ENCODE data around the gene FAM89A. TPM values are rescaled to one million over a fixed set of nuclear protein-coding genes. Genes with fewer than 3 reads are reported as not detected.
"Not testable (repeated sequence)": the region's sequence is repeated elsewhere in the genome, so short reads cannot be mapped to it uniquely, and the experiment has no call there.

The FAM89A gene
- total RNA-seq, 4 donors from 2014 or later: 8.0 to 27.0 (median 17.1) TPM

GRCh38 chr1:231026576-231026975 is 13.5 kb downstream of the FAM89A start:
- Histone ChIP-seq H3K27me3 (no peaks in the 10 kb centered on the region), H3K27ac (no peak overlapping the region), H3K4me3 (replicated peaks in 1 of 3) (no peak overlapping the region), H3K4me1 (no peaks in the 10 kb centered on the region), H3K9me3 (no peaks in the 10 kb centered on the region), H3K36me3 (no peaks in the 10 kb centered on the region)
- 82 to 83% methylated on average over 6 of the region's 6 CpGs for WGBS, 2 donors
- TF ChIP-seq POLR2A (IDR thresholded peaks at IDR 0.05) (no peak), CTCF (IDR thresholded peaks at IDR 0.05) (no peak)
- no peak for DNase-seq
- intact Hi-C loops (cut with DNase I): no loop called here

GRCh38 chr1:231023150-231023549 is 16.9 kb downstream of the FAM89A start:
- WGBS, 2 donors: 78 to 81% methylated on average over 9 of the region's 9 CpGs
- Histone ChIP-seq H3K36me3 (no peaks in the 10 kb centered on the region), H3K4me3 (replicated peaks in 1 of 3) (no peak overlapping the region), H3K4me1 (no peaks in the 10 kb centered on the region), H3K27me3 (no peaks in the 10 kb centered on the region), H3K9me3 (no peaks in the 10 kb centered on the region), H3K27ac (no peak overlapping the region)
- TF ChIP-seq CTCF (IDR thresholded peaks at IDR 0.05) (no peak), POLR2A (IDR thresholded peaks at IDR 0.05) (no peak)
- intact Hi-C loops (cut with DNase I): no loop called here
- DNase-seq: no peak

GRCh38 chr1:231022543-231022942 is 17.5 kb downstream of the FAM89A start:
- H3K27ac ChIP-seq; H3K9me3 ChIP-seq; intact Hi-C loops (cut with DNase I); H3K4me1 ChIP-seq; H3K36me3 ChIP-seq; H3K4me3 ChIP-seq (replicated peaks in 1 of 3); H3K27me3 ChIP-seq; DNase-seq: not testable (repeated sequence)
- WGBS, 2 donors: 93 to 98% methylated on average over 7 of the region's 7 CpGs

GRCh38 chr1:231021540-231022031 is 18.5 kb downstream of the FAM89A start:
- no peaks in the 10 kb centered on the region for H3K27me3 ChIP-seq
- WGBS, 2 donors: 85 to 89% methylated on average over 12 of the region's 12 CpGs
- H3K9me3 ChIP-seq: no peaks in the 10 kb centered on the region
- no peak overlapping the region for H3K27ac ChIP-seq
- TF ChIP-seq CTCF (IDR thresholded peaks at IDR 0.05) (no peak), POLR2A (IDR thresholded peaks at IDR 0.05) (no peak)
- no peak for DNase-seq
- H3K36me3 ChIP-seq: no peaks in the 10 kb centered on the region
- no peak overlapping the region for H3K4me3 ChIP-seq (replicated peaks in 1 of 3)
- no peaks in the 10 kb centered on the region for H3K4me1 ChIP-seq
- intact Hi-C loops (cut with DNase I): no loop called here

GRCh38 chr1:231020816-231021215 is 19.2 kb downstream of the FAM89A start:
- H3K4me3 ChIP-seq (replicated peaks in 1 of 3): no peak overlapping the region
- no peaks in the 10 kb centered on the region for H3K9me3 ChIP-seq
- WGBS, 2 donors: 47 to 52% methylated on average over 7 of the region's 7 CpGs
- intact Hi-C loops (cut with DNase I): no loop called here
- H3K27ac ChIP-seq: no peak overlapping the region
- H3K36me3 ChIP-seq: no peaks in the 10 kb centered on the region
- H3K27me3 ChIP-seq: no peaks in the 10 kb centered on the region
- DNase-seq: no peak
- no peak for TF ChIP-seq CTCF (IDR thresholded peaks at IDR 0.05)
- TF ChIP-seq POLR2A (IDR thresholded peaks at IDR 0.05): no peak
- H3K4me1 ChIP-seq: no peaks in the 10 kb centered on the region

- no peak overlapping the region for H3K27ac ChIP-seq
- intact Hi-C loops (cut with DNase I): no loop called here
- no peaks in the 10 kb centered on the region for H3K9me3 ChIP-seq
- H3K4me1 ChIP-seq: no peaks in the 10 kb centered on the region
- 80% methylated on average over 14 of the region's 14 CpGs for WGBS, 2 donors
- no peaks in the 10 kb centered on the region for H3K27me3 ChIP-seq
- no peak overlapping the region for H3K4me3 ChIP-seq (replicated peaks in 1 of 3)
- no peak for DNase-seq
- TF ChIP-seq POLR2A (IDR thresholded peaks at IDR 0.05) (no peak), CTCF (IDR thresholded peaks at IDR 0.05) (no peak)
- H3K36me3 ChIP-seq: no peaks in the 10 kb centered on the region
These were observed 19.9 kb downstream of the FAM89A start for GRCh38 chr1:231020139-231020601.

Measured in thyroid gland (tissue), 4 donors.